Measurements from ENCODE around the gene CIDEC. TPM values are rescaled to one million over a fixed set of nuclear protein-coding genes. Genes with fewer than 3 reads are reported as not detected.

CIDEC gene
- total RNA-seq, 1 donor from 2014 or later, result not detected

DNA sequence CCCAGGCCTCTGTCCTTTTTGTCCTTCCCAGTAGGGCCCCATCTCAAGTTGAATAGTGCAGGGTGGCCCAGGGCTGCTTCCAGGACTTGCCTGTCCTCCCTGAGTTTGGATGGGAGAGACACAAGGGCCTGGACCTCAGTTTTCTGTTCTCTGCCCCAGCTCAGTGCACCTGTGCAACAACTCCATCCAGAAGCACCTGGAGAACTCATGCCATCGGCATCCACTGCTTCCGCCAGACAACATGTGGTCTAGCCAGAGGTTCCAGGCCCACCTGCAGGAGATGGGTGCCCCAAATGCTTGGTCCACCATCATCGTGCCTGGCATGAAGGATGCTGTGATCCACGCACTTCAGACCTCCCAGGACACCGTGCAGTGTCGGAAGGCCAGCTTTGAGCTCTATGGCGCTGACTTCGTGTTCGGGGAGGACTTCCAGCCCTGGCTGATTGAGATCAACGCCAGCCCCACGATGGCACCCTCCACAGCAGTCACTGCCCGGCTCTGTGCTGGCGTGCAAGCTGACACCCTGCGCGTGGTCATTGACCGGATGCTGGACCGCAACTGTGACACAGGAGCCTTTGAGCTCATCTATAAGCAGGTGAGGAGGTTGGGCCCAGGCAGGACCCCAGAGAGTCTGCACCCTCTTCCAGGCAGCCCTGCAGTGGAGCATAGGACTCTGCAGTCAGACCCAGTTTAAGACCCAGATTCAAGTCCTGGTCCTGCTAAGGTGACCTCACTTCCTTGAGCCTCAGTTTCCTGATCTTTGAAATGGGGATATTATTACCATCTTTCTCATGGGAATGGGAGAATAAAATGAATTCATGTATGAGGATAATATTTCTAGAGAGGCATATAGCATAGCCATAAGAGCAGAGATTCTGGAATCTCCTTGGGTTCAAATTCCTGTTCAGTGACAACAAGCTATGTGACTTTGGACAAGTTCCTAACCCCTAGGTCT, 51.0 kb downstream of the CIDEC start:
- H3K36me3 Mint-ChIP-seq (ENCODE audit: unreplicated experiment), result peaks cover 6% of the 10 kb centered on the region
- H3K9me3 Mint-ChIP-seq (ENCODE audit: unreplicated experiment), result no peaks in the 10 kb centered on the region
- H3K27ac Mint-ChIP-seq (ENCODE audit: unreplicated experiment), result no peak overlapping the region
- H3K4me3 Mint-ChIP-seq (ENCODE audit: unreplicated experiment), result no peak overlapping the region
- H3K4me1 Mint-ChIP-seq (ENCODE audit: unreplicated experiment), result no peaks in the 10 kb centered on the region
- no peaks in the 10 kb centered on the region for H3K27me3 Mint-ChIP-seq (ENCODE audit: unreplicated experiment)
- DNase-seq (ENCODE audit: extremely low spot score, unreplicated experiment), result no peak
- TF ChIP-seq, protein P1, sequence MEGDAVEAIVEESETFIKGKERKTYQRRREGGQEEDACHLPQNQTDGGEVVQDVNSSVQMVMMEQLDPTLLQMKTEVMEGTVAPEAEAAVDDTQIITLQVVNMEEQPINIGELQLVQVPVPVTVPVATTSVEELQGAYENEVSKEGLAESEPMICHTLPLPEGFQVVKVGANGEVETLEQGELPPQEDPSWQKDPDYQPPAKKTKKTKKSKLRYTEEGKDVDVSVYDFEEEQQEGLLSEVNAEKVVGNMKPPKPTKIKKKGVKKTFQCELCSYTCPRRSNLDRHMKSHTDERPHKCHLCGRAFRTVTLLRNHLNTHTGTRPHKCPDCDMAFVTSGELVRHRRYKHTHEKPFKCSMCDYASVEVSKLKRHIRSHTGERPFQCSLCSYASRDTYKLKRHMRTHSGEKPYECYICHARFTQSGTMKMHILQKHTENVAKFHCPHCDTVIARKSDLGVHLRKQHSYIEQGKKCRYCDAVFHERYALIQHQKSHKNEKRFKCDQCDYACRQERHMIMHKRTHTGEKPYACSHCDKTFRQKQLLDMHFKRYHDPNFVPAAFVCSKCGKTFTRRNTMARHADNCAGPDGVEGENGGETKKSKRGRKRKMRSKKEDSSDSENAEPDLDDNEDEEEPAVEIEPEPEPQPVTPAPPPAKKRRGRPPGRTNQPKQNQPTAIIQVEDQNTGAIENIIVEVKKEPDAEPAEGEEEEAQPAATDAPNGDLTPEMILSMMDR (IDR thresholded peaks at IDR 0.05), result no peak

DNA sequence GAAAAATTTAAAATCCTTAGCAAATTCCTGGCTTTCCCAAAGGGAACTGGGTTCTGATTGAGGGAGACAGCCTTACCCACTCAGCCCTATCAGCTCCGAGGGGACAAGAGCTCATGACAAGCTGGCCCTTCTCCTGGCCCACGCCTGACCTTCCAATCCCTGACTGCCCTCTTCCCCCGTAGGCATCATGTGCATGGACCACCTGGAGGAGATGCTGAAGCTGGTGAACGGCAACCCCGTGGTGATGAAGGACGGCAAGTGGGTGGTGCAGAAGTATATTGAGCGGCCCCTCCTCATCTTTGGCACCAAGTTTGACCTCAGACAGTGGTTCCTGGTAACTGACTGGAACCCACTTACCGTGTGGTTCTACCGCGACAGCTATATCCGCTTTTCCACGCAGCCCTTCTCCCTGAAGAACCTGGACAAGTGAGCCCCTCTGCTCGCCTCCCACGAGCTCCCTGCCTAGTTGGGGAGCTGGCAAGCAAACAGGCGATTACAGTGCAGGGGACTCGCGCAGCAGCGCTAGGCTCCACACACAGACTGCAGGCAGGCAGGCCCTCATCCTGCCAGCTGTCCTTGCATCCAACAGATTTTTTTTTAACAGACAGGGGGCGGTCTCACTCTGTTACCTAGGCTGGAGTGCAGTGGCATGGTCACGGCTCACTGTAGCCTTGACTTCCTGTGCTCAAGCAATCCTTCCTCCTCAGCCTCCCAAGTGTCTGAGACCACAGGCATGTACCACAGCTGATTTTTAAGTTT, 53.1 kb downstream of the CIDEC start:
- no peak overlapping the region for H3K27ac Mint-ChIP-seq (ENCODE audit: unreplicated experiment)
- H3K9me3 Mint-ChIP-seq (ENCODE audit: unreplicated experiment), result no peaks in the 10 kb centered on the region
- TF ChIP-seq, protein P1 (IDR thresholded peaks at IDR 0.05), result peak; percentile 47
- H3K27me3 Mint-ChIP-seq (ENCODE audit: unreplicated experiment), result no peaks in the 10 kb centered on the region
- no peak for DNase-seq (ENCODE audit: extremely low spot score, unreplicated experiment)
- peaks cover 6% of the 10 kb centered on the region for H3K36me3 Mint-ChIP-seq (ENCODE audit: unreplicated experiment)
- H3K4me1 Mint-ChIP-seq (ENCODE audit: unreplicated experiment), result no peaks in the 10 kb centered on the region
- H3K4me3 Mint-ChIP-seq (ENCODE audit: unreplicated experiment), result no peak overlapping the region

DNA sequence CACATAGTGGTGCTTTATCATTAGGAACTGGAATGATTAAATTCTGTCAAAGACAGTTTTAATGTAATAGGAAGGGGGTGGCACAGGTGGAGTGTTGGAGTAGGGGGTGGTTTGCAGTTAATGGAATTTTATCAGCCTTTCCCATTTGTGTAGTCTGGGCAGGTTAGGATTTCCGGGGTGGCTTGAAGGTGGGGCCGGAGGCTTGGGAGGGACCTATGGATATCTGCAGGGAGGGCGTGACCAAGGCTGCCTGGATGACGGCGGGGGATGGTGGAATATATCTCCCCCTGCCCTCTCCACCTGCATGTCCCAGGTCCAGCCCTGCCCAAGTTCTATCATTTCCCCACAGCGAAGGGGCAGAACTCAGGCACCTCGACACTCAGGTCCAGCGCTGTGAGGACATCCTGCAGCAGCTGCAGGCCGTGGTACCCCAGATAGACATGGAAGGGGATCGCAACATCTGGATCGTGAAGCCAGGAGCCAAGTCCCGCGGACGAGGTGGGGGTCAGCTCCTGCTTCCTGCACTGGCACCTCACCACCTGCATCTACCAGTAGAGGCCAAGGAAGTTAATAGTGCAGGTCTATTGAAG, 54.5 kb downstream of the CIDEC start:
- no peak overlapping the region for H3K27ac Mint-ChIP-seq (ENCODE audit: unreplicated experiment)
- DNase-seq (ENCODE audit: extremely low spot score, unreplicated experiment), result no peak
- no peaks in the 10 kb centered on the region for H3K4me1 Mint-ChIP-seq (ENCODE audit: unreplicated experiment)
- H3K4me3 Mint-ChIP-seq (ENCODE audit: unreplicated experiment), result no peak overlapping the region
- peaks cover 5% of the 10 kb centered on the region for H3K36me3 Mint-ChIP-seq (ENCODE audit: unreplicated experiment)
- TF ChIP-seq, protein P1 (IDR thresholded peaks at IDR 0.05), result no peak
- H3K9me3 Mint-ChIP-seq (ENCODE audit: unreplicated experiment), result no peaks in the 10 kb centered on the region
- H3K27me3 Mint-ChIP-seq (ENCODE audit: unreplicated experiment), result no peaks in the 10 kb centered on the region

DNA sequence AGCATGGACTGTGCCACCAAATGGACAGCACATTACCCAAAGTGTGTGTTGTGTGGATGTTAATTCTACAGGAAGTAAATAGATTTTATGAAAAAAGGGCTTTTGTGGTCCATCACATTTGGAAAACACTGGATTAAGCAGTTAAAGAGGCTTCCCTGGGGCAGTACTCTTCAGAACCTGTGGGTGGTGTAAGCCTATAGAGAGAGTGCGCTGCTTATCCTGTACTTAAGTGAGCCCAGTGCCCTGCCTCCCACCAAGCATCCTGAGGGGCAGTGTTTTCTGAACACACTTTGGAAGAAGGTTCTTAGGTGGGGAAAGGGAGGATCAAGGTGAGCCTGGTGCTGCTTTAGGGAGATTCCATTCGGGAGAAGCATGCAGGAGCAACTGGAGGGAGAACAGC, 59.1 kb downstream of the CIDEC start:
- Mint-ChIP-seq H3K36me3 (ENCODE audit: unreplicated experiment) (peaks cover 2% of the 10 kb centered on the region), H3K9me3 (ENCODE audit: unreplicated experiment) (no peaks in the 10 kb centered on the region), H3K27me3 (ENCODE audit: unreplicated experiment) (no peaks in the 10 kb centered on the region), H3K27ac (ENCODE audit: unreplicated experiment) (no peak overlapping the region), H3K4me1 (ENCODE audit: unreplicated experiment) (no peaks in the 10 kb centered on the region), H3K4me3 (ENCODE audit: unreplicated experiment) (no peak overlapping the region)
- TF ChIP-seq, protein P1 (IDR thresholded peaks at IDR 0.05), result peak; percentile 37
- no peak for DNase-seq (ENCODE audit: extremely low spot score, unreplicated experiment)

All from osteocyte (in vitro differentiated cells).